ENCODE measurements around the gene FGFBP1.

The FGFBP1 gene

GRCh38 chr4:15910155-15910940, 28.2 kb downstream of the FGFBP1 start:
- DNase-seq: no peak

- no peak for DNase-seq
These were observed 31.1 kb downstream of the FGFBP1 start for GRCh38 chr4:15907430-15907829.

- peak; percentile 3 to 18 for DNase-seq
These were observed 32.5 kb downstream of the FGFBP1 start for GRCh38 chr4:15906020-15906443.

GRCh38 chr4:15902746-15903145, 35.8 kb downstream of the FGFBP1 start:
- DNase-seq: no peak

GRCh38 chr4:15901998-15902397, 36.5 kb downstream of the FGFBP1 start:
- DNase-seq: no peak

GRCh38 chr4:15901007-15901406, 37.5 kb downstream of the FGFBP1 start:
- DNase-seq: no peak

- DNase-seq: no peak
These were observed 39.0 kb downstream of the FGFBP1 start for GRCh38 chr4:15899511-15899910.

GRCh38 chr4:15898902-15899301, 39.6 kb downstream of the FGFBP1 start:
- DNase-seq: no peak

- DNase-seq: no peak
These were observed 41.0 kb downstream of the FGFBP1 start for GRCh38 chr4:15897577-15897976.

GRCh38 chr4:15894921-15895916, 43.3 kb downstream of the FGFBP1 start:
- DNase-seq: no peak

GRCh38 chr4:15894393-15894792, 44.1 kb downstream of the FGFBP1 start:
- no peak for DNase-seq

- no peak for DNase-seq
These were observed 44.6 kb downstream of the FGFBP1 start for GRCh38 chr4:15893962-15894361.

GRCh38 chr4:15891312-15891711, 47.2 kb downstream of the FGFBP1 start:
- DNase-seq: no peak

GRCh38 chr4:15890246-15890829, 48.2 kb downstream of the FGFBP1 start:
- no peak for DNase-seq

GRCh38 chr4:15888515-15888914, 50.0 kb downstream of the FGFBP1 start:
- no peak for DNase-seq

All from stimulated activated CD4-positive, alpha-beta T cell treated with anti-CD3 and anti-CD28 coated beads, Interleukin-2, amount 100 ng/mL, for 48 hours (primary cell).